ENCODE results near the gene CTRL.
A peak's percentile ranks its signal among the peaks of the same experiment; 100 is the strongest.
"Not testable (repeated sequence)": the region's sequence is repeated elsewhere in the genome, so short reads cannot be mapped to it uniquely, and the experiment has no call there.

Gene CTRL

DNA sequence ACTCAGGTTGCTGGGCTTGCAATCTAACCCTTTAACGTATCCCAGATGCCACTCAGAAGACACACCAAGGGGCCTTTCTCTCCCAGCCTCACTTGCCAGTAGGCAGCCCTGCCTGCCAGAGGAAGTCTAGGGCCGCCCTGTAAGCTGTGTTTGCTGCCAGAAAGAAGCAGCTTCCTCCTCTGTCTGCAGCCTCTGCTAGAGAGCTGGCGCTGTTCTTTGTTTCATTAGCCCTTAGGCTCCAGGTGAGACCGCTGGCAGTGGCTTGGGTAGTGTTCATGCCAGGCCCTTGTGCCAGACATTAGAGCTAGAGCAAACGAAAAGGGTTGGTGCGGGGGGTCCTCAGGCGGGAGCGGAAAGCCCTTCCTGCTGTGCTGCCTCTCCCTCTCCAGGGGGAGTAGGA lies 8.9 kb downstream of the CTRL start:
- FAIRE-seq: no peak

DNA sequence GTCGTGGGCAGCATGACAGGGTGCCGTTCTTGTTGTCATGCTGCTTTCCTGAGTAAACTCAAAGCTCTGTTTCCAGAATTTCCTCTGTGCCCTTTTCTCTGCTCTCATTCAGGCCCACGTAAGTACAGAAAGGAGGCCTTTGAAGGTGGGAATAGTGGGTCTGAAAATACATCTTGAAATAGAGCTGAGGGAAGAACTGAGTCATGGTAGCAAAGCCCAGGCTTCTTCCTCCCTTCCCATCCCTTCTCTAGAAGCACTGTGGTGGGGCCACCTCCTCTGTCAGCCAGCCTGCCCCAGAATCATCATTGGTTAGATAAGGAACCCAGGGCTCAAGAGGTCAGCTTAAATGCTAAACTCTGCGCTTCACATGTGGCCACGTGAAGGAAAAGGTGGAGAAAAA lies 9.4 kb downstream of the CTRL start:
- FAIRE-seq: no peak

- no peak for FAIRE-seq
Observed at GRCh38 chr16:67919622-67920221, 11.9 kb downstream of the CTRL start.

DNA sequence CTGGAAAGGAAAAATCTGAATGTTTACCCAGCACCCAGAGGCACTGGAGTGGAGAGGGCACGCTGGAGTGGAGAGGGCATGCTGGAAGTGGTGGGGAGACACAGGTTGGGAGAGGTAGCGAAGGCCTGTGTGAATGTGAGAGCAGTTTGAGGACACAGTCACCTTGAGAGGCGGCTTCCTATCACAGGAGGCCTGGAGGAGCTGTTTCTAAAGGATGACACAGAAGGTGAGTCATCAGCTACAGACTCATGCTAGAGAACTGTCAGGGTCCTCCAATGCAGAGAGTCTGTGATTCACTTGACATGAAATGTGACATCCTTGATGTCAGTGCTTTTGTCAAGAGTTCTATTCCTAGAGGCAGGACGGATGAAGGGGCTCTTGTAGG lies 13.8 kb downstream of the CTRL start:
- FAIRE-seq: no peak

DNA sequence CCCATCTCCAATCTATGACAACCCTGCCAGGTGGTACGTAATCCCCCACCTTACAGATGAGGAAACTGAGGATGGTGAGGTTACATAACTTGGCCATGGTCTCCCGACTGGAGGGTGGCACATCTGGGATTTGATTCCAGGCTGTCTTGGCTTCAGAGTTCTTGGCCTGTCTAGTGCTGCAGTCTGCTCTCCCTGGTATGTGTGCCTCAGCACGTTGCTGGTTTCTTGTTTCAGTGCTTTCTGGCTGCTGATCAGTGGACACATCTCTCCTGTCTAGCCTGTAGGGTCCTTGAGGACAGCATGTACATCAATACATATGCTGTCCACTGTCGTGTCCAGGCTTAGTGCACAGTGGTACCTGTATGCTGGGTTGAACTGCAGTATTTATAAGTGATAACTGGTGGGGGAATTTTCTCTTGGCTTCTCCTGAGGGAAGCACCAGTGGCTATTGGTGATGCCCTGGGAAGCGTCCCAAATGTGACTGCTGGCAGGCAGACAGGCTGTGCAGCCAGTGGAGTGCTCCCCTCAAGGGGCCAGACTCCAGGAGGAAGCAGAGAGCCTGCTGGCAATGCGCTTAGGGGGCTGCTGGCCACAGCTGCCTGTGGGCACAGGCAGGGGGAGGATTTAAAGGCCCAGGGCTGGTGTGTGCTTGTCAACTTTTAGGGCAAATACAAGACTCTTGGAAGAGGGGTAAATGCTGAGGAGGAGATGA lies 14.4 kb downstream of the CTRL start:
- no peak for FAIRE-seq

DNA sequence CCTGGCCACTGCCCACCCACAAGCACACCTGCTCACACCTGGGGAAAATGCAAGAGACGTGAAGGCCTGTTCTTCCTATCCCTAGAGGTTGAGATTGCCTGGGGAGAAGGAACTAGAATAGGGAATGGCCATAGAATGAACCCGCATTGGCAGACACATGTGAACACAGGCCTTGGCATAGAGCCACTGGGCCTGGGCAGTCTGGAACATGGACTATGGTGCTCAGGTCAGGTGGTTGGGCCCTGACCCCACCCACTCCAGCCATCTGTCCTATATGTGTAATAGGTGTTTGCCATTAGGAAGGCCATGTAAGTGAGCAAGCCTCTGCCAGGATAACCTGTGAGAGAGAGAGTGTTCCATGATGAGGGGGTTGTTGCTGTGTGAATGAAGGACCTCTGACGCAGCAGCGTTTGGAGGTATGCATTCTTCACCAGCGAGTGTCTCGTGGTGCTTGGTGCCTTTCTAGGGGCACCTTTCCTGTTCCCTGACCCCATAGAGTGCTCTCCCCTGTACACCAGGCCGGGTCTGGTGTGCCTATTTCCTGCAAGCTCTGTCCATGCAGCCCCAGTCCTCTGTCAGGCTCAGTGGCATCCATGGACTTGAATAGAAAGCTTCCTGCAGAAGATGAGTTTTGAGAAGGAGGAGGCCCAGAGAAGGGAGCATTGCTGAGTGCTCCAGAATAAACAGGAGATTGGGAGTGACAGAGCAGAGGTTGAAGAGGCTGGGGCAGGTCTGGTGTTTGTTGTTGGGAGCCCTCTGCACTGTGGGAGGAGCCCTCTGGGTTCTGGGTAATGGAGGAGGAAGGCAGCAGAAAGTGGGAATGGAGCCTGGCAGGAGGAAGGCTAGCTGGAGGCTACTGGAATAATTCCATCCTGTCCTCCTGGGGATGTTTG lies 15.6 kb downstream of the CTRL start:
- no peak for FAIRE-seq

DNA sequence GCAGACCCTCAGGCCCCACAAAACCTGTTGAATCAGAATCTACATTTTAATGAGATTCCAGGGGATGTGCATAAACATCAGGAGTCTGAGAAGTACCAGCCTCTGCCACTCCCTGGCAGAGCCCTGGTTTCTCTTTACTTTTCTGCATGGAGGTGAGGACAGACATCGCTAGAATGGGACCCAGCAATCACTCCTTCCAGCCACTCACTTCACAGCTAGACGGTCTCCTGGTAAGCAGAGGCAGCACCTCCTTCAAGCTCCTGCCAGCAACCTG lies 16.2 kb downstream of the CTRL start:
- not testable (repeated sequence) for FAIRE-seq

GRCh38 chr16:67914758-67915495 lies 16.7 kb downstream of the CTRL start:
- no peak for FAIRE-seq

GRCh38 chr16:67910158-67910557 lies 21.5 kb downstream of the CTRL start:
- no peak for FAIRE-seq

DNA sequence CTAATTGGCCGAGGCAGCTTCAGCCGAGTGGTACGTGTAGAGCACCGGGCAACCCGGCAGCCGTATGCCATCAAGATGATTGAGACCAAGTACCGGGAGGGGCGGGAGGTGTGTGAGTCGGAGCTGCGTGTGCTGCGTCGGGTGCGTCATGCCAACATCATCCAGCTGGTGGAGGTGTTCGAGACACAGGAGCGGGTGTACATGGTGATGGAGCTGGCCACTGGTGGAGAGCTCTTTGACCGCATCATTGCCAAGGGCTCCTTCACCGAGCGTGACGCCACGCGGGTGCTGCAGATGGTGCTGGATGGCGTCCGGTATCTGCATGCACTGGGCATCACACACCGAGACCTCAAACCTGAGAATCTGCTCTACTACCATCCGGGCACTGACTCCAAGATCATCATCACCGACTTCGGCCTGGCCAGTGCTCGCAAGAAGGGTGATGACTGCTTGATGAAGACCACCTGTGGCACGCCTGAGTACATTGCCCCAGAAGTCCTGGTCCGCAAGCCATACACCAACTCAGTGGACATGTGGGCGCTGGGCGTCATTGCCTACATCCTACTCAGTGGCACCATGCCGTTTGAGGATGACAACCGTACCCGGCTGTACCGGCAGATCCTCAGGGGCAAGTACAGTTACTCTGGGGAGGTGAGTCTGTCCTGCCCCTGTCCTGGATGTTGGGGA lies 22.5 kb downstream of the CTRL start:
- no peak for FAIRE-seq

DNA sequence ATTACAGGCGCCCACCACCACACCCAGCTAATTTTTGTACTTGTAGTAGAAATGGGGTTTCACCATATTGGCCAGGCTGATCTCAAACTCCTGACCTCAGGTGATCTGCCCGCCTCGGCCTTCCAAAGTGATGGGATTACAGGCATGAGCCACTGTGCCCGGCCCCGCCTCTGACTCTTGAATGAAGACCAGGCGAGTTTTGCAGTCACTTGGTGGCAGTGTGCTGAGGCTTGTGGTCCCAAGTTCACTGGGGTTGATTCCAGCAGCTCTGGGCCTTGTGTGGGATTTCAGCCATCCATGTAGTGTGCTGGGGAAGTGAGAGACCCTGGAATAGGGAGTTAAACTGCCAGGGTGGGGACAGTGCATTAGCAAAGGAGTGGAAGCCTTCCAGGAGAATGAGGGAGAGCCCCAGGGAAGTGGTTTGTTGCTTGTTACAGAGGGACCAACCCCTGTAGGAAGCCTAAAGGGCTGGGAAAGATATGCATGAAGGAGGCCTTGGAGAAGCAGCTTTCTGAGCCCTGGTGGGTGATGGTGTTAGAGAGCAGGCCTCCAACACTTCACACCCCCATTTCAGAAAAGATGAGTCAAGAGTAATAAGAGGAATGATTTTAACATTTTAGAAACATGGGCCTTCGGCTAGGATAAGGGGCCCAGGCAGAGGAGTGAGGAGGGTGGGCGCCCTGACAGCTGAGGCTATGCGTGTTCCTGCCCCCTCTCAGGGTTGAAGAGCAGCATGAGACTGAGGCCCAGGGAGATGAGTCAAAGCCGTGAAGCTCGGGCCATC lies 24.1 kb downstream of the CTRL start:
- FAIRE-seq: no peak

GRCh38 chr16:67902831-67903230 lies 28.8 kb downstream of the CTRL start:
- no peak for FAIRE-seq

- FAIRE-seq: no peak
Observed at GRCh38 chr16:67901734-67902133, 29.9 kb downstream of the CTRL start.

GRCh38 chr16:67897231-67897630 lies 34.4 kb downstream of the CTRL start:
- FAIRE-seq: no peak

- no peak for FAIRE-seq
Observed at GRCh38 chr16:67893743-67894399, 37.8 kb downstream of the CTRL start.

DNA sequence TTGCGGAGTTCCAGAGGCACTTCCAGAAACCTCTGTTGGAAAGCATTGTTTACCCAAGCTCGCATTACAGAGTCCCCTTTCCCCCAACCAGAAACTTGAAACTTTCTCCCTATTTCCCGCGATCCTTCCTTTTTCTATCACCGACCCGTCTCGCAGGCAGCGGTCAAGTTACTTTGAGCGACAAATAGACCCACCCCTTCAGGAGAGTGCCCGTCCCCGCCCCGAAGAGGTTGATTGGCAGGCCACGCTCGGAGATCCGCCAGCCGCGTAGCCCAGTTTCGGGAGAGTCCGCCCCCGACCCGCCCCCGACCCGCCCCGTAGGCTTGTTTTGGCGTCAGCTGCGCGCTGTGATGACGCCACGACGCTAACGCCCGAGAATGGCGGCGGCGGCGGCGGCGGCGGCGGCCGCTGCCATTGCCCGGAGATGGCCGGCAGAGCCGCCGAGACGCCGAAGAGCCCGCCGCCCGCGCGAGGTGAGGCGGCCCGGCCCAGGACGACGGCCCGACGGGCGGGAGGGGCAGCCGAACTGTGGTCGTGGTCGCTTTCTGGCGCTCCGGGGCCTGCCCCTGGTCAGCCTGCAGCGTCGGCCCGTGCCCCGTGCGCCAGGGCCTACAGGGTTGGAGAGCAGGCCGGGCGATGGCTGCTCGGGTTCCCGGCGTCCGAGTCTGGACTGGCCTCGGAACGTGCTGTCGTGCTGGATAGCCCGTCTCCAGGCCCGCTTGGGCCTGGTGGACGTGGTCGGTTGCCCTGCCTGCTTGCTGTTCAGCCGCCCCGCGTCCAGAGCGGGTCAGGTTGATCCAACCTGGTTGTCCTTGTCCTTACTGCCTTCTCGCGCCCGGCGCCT lies 38.5 kb downstream of the CTRL start, which contains the start of gene PSKH1:
Gene PSKH1, plus strand, starts transcription at position 356 of the 844 bp plus-strand sequence. CDS start 15,496 bp downstream, outside the sequence.
- FAIRE-seq: peak; percentile 80

DNA sequence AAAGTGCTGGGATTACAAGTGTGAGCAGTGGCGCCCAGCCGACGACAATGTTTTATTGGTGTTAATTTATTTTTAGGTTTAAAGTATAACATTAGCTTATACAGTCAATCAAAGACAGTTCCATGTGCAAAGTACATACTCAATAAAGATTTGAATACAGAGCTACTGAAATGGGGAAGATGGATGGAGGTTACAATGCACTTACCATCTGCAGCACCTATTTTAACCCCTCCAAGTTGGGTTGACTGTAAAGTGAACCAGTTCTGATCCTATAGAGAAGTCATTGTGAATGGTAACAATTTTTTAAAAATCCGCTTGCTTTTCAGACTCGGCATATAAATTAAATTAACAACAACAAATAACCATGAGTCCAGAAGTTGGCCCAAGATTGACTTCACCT lies 39.3 kb downstream of the CTRL start:
- FAIRE-seq: no peak

DNA sequence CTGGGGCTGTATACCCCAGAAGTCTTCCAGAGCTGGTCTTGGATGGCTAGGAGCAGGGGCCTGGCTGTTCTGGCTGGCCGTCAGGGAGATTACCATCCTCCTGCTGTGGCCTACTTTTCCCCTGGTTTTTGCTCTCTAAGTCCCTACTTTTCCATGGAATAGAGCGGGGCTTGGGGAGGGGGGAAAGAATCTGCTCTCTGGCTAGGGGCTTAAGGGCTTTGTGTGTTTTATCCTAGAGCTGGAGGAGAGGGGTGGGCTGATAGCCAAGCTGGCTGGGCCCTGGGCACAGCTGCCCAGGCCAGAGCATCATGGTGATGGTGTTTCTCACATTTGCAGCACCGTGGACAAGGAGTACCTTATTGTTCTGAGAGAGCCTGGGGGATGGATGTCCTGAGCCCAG lies 43.3 kb downstream of the CTRL start:
- FAIRE-seq: no peak

- FAIRE-seq: no peak
Observed at GRCh38 chr16:67886387-67886786, 45.3 kb downstream of the CTRL start.

- no peak for FAIRE-seq
Observed at GRCh38 chr16:67885976-67886375, 45.7 kb downstream of the CTRL start.

Measured in G401.6 (cell line).